HG03159 (cell line): ENCODE measurements around the gene CNTF.

Experiments used
- ATAC-seq: cut with Tn5 transposase; IDR thresholded peaks from one replicate; pipeline ENCODE4 v1.9.1; 2021; ENCODE audit warnings: mild to moderate bottlenecking, moderate library complexity; ENCODE audit not compliant: unreplicated experiment

The CNTF gene

GRCh38 chr11:58641341-58641740, 18.9 kb downstream of the CNTF start:
- no peak for ATAC-seq

DNA sequence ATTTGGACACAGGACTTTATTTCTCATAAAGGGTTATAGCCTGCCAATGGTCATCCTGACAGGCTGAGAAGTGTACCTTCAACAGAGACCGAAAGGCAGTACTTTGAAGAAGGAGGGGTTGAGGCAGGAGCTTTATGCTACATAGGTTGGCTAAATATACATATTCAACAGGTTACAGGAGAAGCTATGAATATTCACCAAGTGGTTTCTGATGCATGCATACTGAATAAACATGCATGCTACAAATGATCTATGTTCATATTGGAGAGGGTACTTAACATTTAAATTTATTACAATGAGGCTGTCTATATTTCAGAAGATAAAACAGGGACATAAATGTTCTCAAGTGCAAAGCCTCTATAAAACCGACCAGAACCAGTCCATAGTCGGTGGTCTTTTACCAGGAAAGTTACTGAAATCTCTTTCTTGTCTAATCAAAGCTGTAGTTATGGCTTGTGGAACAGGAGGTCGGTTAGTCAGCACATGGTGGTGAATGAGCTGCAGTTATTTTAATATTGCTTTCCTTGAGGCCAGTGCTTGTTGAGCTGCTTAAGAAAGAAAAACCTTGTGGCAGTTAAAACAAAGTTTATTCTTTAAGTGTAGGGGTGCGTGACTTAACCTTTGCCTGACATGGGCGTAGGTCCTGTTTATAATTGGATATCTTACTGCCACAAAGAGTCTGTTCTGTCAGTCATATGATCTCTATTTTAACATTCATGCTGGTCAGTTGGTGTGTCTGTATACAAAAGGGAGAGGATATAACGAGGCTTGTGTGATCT, 19.5 kb downstream of the CNTF start:
- no peak for ATAC-seq

DNA sequence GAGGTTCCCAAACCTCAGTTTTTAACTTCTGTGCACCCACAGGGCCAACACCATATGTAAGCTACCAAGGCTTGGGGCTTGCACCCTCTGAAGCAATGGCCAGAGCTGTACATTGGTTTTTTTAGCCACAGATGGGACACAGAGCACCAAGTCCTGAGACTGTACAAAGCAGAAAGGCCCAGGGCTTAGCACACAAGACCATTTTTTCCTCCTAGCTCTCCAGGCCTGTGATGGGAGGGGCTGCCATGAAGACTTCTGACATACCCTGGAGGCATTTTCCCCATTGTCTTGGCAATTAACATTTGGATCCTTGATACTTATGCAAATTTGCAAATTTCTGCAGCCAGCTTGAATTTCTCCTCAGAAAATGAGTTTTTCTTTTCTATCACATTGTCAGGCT, 23.4 kb downstream of the CNTF start:
- ATAC-seq: no peak

GRCh38 chr11:58647141-58647699, 24.8 kb downstream of the CNTF start:
- peak; percentile 77 for ATAC-seq

DNA sequence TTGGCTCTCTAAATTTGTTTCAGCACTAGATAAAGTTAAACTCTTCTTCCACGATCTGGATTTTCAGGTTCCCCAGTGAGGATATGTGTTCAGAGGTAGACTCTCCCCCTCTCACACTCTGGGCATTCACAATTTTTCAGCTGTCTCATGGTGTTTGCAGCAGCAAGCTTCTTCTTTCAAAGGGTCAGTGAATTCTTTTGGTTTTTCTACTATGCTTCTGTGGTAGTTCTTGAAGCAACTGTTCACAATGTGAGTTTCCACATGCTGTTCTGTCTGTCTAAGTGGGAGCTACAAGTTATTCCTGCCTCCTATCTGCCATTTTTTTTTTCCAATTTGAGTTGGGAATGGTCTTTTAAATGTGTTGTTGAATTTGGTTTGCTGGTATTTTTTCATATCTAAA, 25.4 kb downstream of the CNTF start:
- ATAC-seq: peak; percentile 17

- ATAC-seq: no peak
Observed at GRCh38 chr11:58649623-58650022, 27.2 kb downstream of the CNTF start.

DNA sequence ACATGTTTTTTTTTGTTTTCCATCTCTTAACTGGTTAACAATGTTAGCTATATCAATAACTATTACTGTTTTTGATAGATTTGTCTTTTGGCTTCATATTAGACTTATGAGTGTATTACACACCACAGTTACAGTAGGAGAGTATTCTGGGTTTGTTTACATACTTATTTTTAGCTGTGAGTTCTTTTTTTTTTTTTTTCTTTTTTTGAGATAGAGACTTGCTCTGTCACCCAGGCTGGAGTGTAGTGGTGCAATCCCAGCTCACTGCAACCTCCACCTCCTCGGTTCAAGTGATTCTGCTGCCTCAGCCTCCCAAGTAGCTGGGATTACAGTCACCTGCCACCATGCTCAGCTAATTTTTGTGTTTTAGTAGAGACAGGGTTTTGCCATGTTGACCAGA, 28.0 kb downstream of the CNTF start:
- no peak for ATAC-seq

- no peak for ATAC-seq
Observed at GRCh38 chr11:58652726-58653280, 30.3 kb downstream of the CNTF start.

GRCh38 chr11:58654079-58654907, 31.8 kb downstream of the CNTF start:
- ATAC-seq: peak; percentile 96

GRCh38 chr11:58654908-58655296, 32.4 kb downstream of the CNTF start:
- ATAC-seq: peak; percentile 49

DNA sequence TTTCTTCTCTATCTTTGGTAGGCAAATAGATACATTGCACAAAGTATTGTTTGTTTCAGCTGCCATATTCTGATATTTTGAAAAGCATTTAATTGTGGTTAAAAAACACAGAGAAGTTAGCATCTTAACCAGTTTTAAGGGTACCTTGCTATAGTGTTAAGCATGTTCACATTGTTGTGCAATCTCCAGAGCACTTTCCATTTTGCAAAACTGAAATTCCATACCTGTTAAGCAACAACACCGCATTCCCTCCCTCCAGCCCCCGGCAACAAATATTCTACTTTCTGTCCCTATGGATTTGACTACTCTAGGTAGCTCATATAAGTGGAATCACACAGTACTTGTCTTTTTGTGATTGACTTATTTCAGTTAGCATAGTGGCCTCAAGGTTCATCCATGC, 33.9 kb downstream of the CNTF start:
- no peak for ATAC-seq

GRCh38 chr11:58658623-58659022, 36.2 kb downstream of the CNTF start:
- ATAC-seq: no peak

DNA sequence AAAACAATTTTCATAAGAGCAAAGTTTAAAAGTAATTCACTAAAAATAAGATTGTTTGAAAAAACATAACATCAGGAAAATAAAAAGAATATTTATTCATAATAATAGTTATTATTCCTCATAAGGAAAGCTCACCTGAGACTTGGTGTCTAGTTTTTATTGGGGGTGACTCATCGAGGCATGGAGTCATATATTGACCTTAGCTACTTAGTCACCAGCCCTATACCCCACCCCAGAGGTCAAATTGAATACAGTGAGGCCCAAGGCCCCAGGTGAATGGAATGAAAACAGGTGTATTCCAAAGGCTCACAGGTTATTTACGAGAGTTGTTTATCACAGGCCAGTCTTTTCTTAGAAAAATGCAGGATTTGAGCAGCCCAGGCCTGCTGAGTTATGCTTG, 36.9 kb downstream of the CNTF start:
- no peak for ATAC-seq

- no peak for ATAC-seq
Observed at GRCh38 chr11:58659910-58660570, 37.6 kb downstream of the CNTF start.

- no peak for ATAC-seq
Observed at GRCh38 chr11:58671983-58672633, 49.6 kb downstream of the CNTF start.

- no peak for ATAC-seq
Observed at GRCh38 chr11:58674609-58675008, 52.1 kb downstream of the CNTF start.
